GM21737 (cell line): Measurements from ENCODE around the gene POLR1G.

Experiments
- ATAC-seq: cut with Tn5 transposase; IDR thresholded peaks from one replicate; pipeline ENCODE4 v1.9.1; 2021; ENCODE audit warnings: mild to moderate bottlenecking, moderate library complexity; ENCODE audit not compliant: unreplicated experiment

POLR1G gene, protein sequence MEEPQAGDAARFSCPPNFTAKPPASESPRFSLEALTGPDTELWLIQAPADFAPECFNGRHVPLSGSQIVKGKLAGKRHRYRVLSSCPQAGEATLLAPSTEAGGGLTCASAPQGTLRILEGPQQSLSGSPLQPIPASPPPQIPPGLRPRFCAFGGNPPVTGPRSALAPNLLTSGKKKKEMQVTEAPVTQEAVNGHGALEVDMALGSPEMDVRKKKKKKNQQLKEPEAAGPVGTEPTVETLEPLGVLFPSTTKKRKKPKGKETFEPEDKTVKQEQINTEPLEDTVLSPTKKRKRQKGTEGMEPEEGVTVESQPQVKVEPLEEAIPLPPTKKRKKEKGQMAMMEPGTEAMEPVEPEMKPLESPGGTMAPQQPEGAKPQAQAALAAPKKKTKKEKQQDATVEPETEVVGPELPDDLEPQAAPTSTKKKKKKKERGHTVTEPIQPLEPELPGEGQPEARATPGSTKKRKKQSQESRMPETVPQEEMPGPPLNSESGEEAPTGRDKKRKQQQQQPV

DNA sequence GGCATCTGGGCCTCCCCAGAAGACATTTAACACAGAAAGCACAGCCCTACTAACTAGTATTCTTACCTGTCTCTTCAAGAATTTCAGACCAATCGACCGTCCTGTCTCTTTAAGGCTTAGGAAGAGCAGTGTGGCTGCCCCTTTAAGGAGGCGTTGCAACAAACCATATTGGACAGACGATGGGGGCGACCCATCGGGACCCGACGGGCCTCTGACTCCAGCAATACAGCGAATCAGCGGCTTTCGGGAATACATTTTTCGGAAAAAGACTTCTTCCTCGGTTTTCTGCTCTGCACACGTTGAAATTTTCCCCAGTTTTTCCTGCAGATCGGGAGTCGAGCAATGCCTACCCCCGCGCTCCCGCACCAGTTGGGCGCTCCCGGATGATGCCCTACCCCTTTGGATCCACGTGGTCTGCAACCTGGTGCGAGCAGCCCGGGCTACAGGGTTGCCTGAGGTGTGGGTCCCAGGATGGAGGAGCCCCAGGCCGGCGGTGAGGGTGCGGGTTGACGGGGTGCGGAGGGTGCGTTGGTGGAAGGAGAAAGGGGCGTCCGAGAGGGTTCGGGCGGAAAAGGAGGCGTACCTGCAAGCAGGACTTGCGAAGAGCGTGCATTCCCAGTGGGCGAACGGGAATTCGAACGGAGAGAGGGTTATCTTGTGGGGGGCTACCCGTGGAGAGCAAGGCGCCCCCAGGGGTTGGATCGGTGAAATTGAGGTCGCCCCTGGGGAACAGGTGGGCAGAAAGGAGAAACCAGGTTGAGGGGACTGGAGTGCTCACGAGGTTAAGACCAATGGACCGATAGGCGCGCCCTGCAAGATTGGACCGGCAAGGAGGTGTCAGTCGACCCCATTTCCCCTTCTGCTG, at the start of gene POLR1G:
TSS of gene POLR1G (plus strand) at position 419 of the 865 bp plus-strand sequence. CDS start at position 472, 53 bp downstream.
- ATAC-seq, result peak; percentile 62

DNA sequence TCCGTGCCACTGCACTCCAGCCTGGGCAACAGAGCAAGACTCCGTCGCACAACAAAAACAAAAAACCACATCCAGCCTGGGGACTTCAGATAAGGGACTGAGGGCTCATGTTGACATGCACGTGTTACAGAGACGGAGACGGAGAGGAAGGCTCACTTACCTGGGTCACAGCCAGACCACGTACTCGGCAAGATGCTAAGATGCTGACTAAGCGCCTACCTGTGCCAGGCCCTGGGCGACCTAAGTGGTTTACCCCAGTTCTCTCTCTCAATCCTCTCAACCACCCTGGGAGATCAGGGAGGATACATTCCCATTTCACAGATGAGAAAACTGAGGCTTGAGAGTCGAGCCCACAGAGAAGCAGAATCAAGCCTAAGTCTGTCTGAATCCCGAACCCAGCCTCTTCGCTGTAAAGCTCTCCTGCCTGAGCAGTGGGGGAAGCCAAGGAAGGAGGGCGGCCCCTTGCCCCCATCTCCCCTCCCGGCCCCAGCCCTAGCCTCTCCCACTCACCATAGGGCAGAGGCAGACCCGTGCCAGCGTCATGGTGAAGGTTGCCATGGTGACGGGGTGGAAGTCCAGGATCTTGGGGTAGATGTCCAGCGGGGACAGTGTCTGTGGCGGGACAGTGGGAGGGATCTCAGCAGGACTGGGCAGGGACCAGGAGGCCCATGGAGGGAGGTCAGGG, 49.5 kb upstream of the POLR1G start:
- ATAC-seq, result no peak

DNA sequence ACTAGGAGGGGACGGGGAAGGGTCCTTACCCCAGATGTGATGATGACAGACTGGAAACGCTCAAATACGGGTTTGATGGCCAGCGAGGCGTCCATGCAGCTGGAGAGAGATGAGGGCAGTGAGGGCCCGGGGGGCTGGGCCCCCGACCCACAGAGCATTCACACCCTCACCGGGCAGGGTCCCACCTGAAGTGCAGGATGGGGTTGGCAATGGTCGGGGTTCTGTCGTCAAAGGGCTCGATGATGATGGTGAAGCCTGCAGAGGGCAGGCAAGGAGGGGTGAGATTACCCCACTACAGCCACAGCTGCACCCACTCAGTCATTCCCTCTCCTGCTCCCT, 49.0 kb upstream of the POLR1G start:
- no peak for ATAC-seq

DNA sequence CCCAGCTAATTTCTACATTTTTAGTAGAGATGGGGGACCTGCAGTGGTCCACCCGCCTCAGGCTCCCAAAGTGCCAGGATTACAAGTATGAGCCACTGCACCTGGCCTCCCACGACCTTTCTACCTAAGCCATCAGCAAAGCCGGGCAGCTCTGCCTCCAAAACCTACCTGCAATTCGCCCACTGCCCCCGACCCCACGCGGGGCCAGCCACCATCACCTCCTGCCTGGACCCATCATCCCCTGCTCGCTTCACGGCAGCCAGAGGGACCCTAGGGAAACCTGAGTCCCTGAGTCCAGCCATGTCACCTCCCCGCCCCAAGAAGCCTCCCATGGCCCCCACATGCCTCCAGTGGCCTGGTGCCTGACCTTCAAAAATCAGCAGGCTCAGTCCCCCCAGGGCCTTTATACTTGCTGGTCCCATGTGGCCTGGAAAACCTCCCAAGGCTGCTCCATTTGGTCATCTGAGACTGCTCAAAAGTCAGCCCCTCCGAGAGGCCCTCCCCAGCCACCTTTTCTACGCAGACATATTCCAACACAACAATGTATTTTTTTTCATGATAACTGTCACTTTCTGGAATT, 48.1 kb upstream of the POLR1G start:
- ATAC-seq, result no peak

DNA sequence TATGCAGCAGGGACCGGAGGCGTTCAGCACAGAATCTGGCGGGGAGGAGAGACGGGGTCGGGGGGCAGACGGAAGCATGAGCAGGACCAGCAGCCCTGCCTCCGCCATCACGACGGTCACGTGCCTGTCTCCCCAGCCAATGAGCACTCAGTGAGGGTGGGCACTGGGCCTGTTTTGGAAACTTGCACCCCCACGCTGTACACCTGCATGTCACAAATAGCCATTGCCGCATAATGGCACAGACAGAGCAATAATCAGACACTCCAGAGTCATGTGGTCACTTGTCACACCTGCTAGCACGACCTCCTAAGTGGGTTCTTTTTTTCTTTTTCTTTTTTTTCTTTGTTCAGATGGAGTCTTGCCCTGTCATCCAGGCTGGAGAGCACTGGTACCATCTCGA, 44.8 kb upstream of the POLR1G start:
- ATAC-seq, result no peak

DNA sequence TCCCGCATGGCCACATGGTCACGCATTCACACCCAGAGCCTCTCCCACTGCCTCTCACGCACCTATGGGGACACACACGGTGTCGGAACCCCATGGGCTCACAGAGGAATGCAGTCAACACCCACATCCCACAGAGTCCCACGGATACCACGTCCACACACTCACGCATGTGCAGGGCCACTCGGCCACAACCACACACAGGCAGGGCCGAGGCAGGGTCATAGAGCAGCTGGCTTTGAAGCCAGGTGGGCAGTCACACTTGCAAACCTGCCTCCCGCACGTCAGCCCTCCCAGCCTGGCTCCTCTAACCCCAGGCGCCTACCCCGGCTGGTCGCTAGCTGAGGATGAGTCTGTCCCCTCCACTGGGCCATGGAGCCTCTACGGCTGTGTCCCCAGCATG, 44.2 kb upstream of the POLR1G start:
- no peak for ATAC-seq

DNA sequence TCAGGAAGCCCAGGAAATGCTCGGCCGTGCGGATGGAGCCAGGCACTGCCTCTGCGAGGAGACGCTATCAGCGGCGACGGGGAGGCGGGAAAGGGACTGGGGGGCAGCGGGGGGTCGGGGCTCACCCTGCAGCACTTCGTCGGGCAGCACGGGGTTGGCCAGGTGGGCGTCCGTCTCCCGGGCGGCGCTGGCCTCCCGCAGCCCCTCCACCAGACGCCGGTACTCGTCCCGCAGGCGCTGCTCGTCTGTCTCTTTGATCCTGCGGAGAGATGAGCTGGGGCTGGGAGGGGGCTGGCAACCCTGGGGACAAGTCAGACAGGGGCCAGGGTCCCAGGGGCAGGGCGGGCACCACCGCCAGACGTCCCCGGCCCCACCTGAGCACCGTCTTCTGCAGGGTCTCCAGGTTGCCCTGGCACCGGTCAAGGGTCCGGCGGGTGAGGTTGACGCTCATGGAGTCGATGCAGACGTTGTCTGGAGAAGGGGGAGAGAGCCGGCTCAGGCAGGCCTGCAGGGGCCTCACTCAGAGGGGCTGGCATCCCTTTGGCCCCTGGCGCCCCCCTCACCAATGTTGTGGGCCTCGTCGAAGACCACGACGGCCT, 42.5 kb upstream of the POLR1G start:
- ATAC-seq, result no peak

DNA sequence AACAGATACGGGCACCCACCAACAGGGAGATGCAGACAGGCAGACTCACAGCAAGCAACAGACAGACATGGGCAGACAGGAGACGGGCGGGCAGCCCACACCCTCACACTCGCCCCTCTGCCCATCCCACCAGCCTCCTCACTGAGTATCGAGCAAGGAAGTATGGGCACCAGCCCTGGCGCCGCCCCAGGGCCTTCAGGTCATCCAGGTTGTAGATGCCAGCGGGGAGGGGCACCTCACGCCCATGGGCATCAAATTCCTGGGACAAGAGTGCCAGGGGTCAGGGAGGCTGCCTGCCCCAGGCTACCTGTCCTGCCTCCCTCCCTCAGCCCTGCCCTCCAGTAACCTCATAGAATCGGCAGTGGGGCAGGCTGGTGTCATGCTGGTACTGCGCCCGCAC, 41.7 kb upstream of the POLR1G start:
- no peak for ATAC-seq

DNA sequence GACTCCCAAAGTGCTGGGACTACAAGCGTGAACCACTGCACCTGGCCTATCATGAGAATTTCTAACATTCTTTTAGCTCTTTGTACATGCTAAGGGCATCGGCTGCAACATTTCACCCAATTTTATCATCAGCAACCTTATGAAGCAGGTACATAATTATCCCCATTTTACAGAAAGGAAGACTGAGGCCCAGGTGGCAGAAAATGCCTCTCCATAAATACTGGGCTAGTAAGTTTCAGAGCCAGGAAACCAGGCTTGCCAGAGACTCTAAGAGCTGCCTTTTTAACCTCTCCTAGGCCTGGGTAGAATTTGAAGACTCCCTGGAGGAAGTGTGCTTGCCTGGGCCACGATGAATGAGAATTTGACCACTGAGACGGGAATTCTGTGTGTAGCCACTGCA, 38.3 kb upstream of the POLR1G start:
- no peak for ATAC-seq

DNA sequence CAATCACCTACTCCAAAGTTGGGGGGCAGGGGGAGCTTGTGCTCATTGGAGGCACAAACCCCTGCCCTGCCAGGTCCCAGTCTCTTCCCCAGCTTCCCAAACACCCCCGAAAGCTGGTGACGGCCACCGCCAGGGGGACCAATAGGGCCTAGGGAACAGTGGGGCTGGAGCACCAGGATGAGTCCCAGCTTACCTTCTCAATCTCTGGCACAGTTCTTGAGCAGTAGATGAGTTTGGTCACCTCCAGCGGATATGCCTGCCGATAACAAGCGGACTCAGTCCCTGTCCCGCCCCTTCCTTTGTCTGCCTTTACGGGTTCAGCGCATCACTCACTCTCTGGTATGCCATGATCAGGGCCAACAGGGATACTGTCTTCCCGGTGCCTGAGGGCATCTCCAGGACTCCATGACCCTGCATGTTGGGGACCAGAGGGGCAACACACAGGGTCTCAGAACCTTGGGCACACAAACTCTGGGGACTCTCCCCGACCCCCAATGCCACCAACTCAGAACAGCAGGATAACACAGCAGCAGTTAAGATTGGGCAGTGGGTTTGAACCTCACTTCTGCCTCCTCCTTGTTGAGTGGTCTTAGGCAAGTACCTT, 37.6 kb upstream of the POLR1G start:
- ATAC-seq, result no peak

DNA sequence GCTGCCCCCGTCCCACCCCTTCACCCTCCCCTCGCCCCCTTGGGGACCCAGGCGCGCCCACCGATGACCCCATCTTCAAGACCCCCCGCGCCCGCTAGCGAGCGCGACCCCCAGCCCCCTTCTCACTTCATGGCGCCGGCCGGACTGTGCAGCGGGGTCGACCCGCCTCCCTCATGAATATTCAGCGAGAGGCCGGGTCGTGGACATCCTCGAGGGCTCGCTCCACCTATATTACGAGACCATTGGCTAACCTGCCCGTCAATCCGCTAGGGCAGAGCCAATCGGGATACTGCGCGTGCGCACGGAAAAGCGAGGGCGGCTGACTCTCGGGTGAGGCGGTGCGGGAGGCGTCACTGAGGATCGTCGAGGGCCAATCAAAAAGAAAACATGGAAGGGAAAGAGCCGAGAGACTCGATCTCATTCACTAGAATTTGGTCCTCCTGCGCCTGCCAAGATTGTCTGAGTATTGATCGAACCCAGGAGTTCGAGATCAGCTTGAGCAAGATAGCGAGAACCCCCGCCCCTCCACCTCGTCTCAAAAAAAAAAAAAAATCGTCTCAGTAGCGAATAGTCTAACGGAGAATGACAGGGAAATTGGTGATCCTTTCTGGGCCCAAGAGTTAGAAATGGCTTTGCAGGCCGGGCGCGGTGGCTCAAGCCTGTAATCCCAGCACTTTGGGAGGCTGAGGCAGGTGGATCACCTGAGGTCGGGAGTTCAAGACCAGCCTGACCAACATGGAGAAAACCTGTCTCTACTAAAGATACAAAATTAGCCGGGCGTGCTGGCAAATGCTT, 35.8 kb upstream of the POLR1G start, which contains the start of gene ERCC2:
TSS of gene ERCC2 (minus strand) at position 164 of the 795 bp plus-strand sequence. CDS start at position 131, 33 bp downstream.
- peak; percentile 95 for ATAC-seq

DNA sequence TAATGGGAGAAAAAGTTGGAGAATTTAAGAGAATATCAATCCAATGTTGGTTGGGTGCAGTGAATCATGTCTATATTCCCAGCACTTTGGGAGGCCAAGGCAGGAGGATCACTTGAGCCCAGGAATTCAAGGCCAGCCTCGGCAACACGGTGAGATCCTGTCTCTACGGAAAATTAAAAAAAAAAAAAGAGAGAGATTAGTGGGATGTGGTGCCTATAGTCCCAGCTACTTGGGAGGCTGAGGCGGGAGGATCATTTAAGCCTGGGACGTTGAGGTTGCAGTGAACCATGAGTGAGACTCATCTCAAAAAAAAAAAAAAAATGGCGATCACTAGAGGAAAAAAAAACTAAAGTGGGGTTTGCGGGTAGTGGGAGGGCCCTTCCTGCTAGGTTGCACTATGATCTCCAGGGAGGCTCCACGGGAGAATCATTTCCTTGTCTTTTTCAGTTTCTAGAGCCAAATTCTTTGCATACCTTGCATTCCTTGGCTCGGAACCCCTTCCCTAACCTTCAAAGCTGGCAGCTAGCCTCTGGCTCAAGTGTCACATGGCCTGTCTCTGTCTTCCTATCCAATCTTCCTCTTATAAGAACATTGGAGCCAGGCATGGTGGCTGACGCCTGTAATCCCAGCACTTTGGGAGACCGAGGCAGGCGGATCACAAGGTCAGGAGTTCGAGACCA, 30.3 kb upstream of the POLR1G start:
- ATAC-seq, result no peak

DNA sequence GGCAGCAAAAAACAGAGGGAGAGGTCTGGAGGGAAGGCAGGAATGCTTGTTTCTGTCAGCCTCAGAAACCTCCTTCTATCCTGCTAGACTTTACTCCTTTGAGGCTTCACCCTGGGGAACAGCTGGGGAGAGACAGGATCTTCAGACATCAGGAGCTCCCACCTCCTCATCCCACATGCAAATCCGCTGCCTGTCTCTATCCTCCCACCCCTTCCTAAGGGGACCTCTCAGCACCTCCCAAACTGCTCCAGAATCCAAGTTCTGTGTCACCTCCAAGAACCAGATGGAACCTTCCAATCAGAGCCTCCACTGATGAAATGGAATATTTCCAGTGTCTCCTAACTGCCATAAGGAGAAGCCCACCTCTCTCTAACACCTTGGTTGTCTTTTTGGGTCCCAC, 26.3 kb upstream of the POLR1G start:
- no peak for ATAC-seq

DNA sequence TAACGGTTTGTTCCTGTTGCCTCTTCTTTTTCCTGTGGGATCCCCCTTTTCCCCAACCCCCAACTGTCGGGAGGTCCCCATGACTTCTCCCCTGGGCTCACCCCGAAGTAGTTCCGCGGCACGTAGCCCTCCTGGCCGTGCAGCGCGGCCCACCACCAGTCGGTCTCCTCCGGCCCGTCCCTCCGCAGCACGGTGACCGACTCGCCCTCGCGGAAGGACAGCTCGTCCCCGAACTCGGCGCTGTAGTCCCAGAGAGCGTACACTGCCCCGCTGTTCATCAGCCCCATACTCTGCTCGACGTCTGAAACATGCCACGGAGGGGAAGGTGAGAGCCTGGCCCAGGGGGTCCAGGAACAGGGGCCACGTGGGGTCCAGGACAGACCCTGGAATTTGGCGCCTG, 24.0 kb upstream of the POLR1G start:
- ATAC-seq, result no peak

DNA sequence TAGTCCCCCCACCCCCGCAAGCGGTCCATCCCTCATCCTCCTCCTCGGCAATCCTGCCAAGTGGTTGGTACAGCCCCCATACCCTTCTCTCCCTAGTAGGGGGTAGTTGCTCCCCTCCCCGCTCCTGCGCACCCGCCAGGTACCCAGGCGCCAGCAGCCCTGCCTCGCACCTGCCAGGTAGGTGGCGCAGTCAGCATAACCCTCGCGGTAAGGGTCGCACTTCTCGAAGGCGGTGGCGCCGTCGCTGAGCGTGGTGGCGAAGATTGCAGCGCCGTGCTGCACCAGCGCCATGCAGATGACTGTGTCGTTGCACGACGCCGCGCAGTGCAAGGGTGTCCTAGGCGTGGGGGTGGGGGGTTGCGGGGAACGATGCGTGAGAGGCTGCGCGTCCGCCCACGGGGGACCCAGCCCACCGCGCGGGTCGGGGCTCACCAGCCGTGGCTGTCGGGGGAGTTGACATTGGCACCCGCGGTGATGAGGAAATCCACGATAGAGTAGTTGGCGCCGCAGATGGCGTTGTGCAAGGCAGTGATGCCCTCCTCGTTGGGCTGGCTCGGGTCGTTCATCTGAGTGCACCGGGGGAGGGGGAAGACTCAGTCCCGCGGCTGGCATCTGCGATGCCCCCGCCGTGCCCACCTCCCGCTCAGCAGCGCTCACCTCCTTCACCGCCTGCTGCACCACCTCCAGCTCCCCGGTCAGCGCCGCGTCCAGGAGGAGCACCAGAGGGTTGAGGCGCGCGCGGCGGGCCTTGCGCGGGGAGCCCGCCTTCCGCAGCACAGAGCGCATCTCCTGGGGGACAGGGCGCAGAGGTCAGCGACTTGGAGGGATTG, 20.8 kb upstream of the POLR1G start:
- no peak for ATAC-seq

DNA sequence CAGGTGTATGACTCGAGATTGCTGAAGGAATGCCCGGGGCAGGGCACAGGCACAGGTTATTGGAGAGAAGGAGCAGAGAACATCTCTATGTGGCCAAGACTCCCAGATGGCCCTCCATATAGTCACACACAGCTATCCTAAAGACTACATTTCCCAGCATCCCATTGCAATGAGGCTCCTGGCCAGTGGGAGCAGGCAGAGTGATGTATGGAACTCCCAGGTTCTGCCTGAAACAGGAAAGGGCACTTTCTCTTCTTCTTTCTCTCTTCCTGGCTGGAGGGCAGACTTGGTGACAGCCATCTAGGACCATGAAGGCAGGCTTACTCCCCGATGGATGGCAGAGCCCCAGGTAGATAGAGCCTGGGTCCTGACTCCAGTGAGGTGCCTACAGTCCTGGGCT, 15.1 kb upstream of the POLR1G start:
- no peak for ATAC-seq

DNA sequence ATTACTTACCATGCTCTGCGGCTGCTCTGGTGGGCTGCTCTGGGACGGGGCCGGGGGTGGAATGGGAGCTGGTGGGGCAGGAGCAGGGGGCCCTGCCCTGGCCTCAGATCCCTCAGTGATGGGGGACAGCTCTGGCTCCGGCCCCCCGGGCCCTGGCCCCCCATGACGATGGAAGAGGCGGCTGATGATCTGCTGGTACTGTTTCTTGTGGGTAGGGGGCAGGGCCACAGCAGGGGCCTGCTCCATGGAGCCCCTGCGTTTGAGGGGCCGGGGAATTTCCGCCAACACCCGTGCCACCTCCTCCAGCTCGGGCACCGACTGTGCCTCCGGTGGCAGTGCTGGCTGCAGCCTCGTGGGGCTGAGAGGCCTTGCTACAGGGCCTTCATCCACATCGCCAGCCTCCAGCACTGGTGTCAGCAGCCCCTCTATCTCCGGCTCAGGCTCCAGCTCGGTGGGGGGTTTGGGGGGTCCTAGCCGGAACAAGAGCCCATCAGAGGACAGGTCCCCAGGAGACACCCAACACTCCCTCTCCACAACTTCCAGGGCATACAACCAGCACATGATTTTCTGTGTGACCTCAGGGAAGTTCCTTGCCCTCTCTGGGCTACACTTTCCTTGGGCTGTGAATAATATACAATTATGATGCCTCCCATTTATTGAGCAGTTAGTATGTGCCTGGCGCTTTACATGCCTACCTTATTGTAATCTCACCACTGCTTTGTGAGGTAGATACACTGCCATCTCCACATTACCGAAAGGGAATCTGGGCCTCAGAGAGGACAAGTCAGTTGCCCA, 14.4 kb upstream of the POLR1G start:
- ATAC-seq, result no peak
